DND-41 (cell line): ENCODE results near the gene SPRR4.

Experiments
- ATAC-seq: fragments of 200-7000 bp; cut with Tn5 transposase; 3 replicates; pipeline ENCODE4 v1.9.1; 2021; ENCODE audit warnings: low read depth; ENCODE audit not compliant: insufficient read depth
- DNase-seq: peaks from one replicate; pipeline ENCODE4 v3.0.0-alpha.2; 2020
- H2AFZ ChIP-seq: 2 replicates; pipeline ENCODE4 v1.6.0; 2012; ENCODE audit warnings: low read depth, low read length
- H3K27ac ChIP-seq: 2 replicates; pipeline ENCODE4 v1.5.1; 2012; ENCODE audit warnings: low read length, inconsistent platforms
- H3K27me3 ChIP-seq: fragments of 200-600 bp; sonication (generic); 2 replicates; pipeline ENCODE4 v1.6.0; 2012; ENCODE audit warnings: low read length, mild to moderate bottlenecking, inconsistent platforms; ENCODE audit not compliant: insufficient read depth, poor library complexity
- H3K36me3 ChIP-seq: 2 replicates; pipeline ENCODE4 v1.5.1; 2012; ENCODE audit warnings: low read length, inconsistent platforms; ENCODE audit not compliant: insufficient read depth
- H3K4me1 ChIP-seq: 2 replicates; pipeline ENCODE4 v1.5.1; 2012; ENCODE audit warnings: mild to moderate bottlenecking, low read length; ENCODE audit not compliant: insufficient read depth
- H3K4me2 ChIP-seq: 2 replicates; pipeline ENCODE4 v1.6.0; 2012; ENCODE audit warnings: mild to moderate bottlenecking, moderate library complexity, low read length, inconsistent platforms; ENCODE audit not compliant: insufficient read depth
- H3K4me3 ChIP-seq, 2 experiments: fragments of 200-600 bp in 1 of 2; shearing (Covaris generic) in 1 of 2; 2 replicates each; pipeline ENCODE4 v1.5.1; 2012 to 2016; ENCODE audit warnings: inconsistent platforms in 2 of 2, low read length in 2 of 2, mild to moderate bottlenecking in 2 of 2, low read depth in 1 of 2, moderate library complexity in 1 of 2
- H3K79me2 ChIP-seq: 2 replicates; pipeline ENCODE4 v1.6.0; 2012; ENCODE audit warnings: low read length, inconsistent platforms; ENCODE audit not compliant: insufficient read depth
- H3K9ac ChIP-seq: 2 replicates; pipeline ENCODE4 v1.6.0; 2012; ENCODE audit warnings: low read depth, mild to moderate bottlenecking, inconsistent platforms, low read length, moderate library complexity
- H3K9me3 ChIP-seq: 2 replicates; pipeline ENCODE4 v1.5.1; 2012; ENCODE audit warnings: low read length, moderate library complexity, mild to moderate bottlenecking, inconsistent platforms; ENCODE audit not compliant: insufficient read depth, severe bottlenecking
- H4K20me1 ChIP-seq: 2 replicates; pipeline ENCODE4 v1.6.0; 2012; ENCODE audit warnings: low read length; ENCODE audit not compliant: insufficient read depth
- EZH2 ChIP-seq: IDR thresholded peaks from 3 replicates; pipeline ENCODE4 v1.6.1; 2012; ENCODE audit warnings: borderline replicate concordance, low read depth, mild to moderate bottlenecking, moderate library complexity, low read length, inconsistent platforms; ENCODE audit not compliant: severe bottlenecking
- TF ChIP-seq, protein P1 (sequence below): IDR thresholded peaks from 2 replicates; pipeline ENCODE4 v1.5.1; 2012; ENCODE audit warnings: borderline replicate concordance, low read length, moderate library complexity, mild to moderate bottlenecking; ENCODE audit not compliant: poor library complexity, severe bottlenecking; ENCODE audit errors: extremely low read depth

Gene SPRR4

DNA sequence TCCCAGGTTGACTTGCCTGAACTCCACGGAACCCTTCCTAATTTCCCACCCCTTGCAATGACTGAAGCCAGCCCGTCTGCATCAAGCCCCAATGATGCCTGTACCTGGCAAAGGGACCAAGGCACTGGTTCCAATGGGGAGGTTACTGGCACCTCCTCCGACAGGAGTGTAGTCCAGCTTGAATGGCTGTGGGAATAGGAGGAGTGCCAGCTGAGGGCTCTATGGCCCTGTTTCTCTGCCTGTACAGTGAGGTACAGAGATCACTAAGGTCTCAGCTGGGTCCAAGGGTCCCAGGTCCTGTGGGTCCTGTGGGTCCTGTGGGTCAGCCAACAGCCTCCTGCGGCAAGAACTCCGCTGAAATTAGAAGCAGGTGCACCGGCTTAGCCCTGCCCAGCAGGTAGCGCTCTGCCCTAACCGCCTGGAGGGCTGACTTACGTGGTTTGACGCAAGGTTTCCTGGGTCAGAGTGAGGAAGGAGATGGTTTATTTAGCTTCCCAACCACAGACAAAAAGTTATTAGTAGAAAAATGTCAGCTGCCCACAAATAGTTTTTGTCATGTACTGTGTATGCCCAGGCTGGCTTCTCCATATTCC is 9.9 kb upstream of the SPRR4 start:
- TF ChIP-seq, protein P1, sequence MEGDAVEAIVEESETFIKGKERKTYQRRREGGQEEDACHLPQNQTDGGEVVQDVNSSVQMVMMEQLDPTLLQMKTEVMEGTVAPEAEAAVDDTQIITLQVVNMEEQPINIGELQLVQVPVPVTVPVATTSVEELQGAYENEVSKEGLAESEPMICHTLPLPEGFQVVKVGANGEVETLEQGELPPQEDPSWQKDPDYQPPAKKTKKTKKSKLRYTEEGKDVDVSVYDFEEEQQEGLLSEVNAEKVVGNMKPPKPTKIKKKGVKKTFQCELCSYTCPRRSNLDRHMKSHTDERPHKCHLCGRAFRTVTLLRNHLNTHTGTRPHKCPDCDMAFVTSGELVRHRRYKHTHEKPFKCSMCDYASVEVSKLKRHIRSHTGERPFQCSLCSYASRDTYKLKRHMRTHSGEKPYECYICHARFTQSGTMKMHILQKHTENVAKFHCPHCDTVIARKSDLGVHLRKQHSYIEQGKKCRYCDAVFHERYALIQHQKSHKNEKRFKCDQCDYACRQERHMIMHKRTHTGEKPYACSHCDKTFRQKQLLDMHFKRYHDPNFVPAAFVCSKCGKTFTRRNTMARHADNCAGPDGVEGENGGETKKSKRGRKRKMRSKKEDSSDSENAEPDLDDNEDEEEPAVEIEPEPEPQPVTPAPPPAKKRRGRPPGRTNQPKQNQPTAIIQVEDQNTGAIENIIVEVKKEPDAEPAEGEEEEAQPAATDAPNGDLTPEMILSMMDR = peak; percentile 27
- no peak for TF ChIP-seq EZH2
- H3K27me3 ChIP-seq = no peaks in the 10 kb centered on the region
- H2AFZ ChIP-seq = no peak overlapping the region
- H3K36me3 ChIP-seq = no peaks in the 10 kb centered on the region
- no peak overlapping the region for H3K27ac ChIP-seq
- H3K9ac ChIP-seq = no peak overlapping the region
- H3K4me3 ChIP-seq = no peak overlapping the region
- H3K79me2 ChIP-seq = no peaks in the 10 kb centered on the region
- H4K20me1 ChIP-seq = no peaks in the 10 kb centered on the region
- DNase-seq = no peak
- no peaks in the 10 kb centered on the region for H3K9me3 ChIP-seq
- ATAC-seq = no peak
- H3K4me1 ChIP-seq = no peaks in the 10 kb centered on the region
- H3K4me2 ChIP-seq = no peak overlapping the region

DNA sequence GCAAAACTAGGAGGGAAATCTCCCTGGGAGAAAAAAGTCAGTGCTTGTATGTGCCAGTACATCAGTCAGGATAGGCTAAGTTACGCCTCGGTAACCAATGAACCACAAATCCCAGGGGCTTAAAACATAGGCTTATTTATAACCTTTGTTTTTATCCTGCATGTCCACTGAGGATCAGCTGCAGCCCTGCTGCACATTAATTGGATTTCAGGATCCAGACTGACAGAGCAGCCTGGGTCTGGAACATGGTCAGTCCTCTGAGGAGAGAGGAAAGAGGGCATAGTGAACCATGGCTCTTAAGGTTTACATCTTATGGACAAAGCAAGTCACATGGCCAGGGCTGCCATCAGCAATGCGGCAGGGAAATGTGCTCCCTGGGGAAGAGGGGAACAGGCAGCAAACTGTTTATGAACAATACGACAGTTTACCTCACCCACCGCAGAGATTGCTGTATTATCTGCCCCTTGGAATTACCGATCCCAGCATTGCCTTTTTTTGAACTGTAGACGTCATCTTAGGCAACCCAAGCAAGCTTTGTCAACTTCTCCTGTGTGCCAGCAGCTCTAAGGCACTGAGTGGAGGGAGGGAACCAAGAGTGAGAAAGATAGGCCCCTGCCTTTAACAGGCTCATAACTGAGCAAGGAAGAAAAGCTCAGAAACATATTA is 9.1 kb upstream of the SPRR4 start:
- H3K79me2 ChIP-seq = no peaks in the 10 kb centered on the region
- no peak overlapping the region for H3K4me3 ChIP-seq
- H3K36me3 ChIP-seq = no peaks in the 10 kb centered on the region
- ATAC-seq = no peak
- peaks cover 4% of the 10 kb centered on the region for H3K27me3 ChIP-seq
- H2AFZ ChIP-seq = no peak overlapping the region
- H3K4me2 ChIP-seq = no peak overlapping the region
- no peaks in the 10 kb centered on the region for H3K9me3 ChIP-seq
- H3K27ac ChIP-seq = no peak overlapping the region
- no peak overlapping the region for H3K9ac ChIP-seq
- H4K20me1 ChIP-seq = no peaks in the 10 kb centered on the region
- H3K4me1 ChIP-seq = no peaks in the 10 kb centered on the region
- no peak for DNase-seq
- TF ChIP-seq EZH2 = no peak
- TF ChIP-seq, protein P1 = no peak

DNA sequence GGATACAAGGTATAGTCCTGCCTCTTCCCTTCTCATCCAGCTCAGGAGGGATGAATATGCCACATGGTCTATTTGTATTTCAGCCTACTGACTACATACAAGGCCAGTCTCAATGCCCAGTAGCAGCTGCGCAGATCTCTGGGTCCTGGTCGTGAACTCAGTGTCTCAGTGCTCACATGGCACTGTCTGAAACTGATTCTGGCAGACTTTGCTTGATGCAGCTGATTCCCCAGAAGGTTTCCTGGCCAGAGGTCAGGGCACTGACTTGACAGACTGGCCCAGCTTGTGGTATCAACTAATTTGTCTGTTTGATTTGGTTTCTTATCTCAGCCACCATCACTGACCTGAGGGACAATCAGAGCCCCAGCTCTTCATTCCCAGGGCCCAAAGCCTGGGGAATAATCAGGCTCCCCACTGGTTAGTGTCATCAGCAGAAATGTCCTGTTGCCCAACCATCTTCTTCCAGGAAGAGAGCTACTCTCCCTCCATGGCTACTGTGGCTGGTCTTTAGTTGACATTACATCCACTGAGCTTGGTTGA is 7.5 kb upstream of the SPRR4 start:
- no peaks in the 10 kb centered on the region for H3K4me1 ChIP-seq
- no peak overlapping the region for H3K4me3 ChIP-seq
- H3K36me3 ChIP-seq = no peaks in the 10 kb centered on the region
- H3K4me2 ChIP-seq = no peak overlapping the region
- H3K79me2 ChIP-seq = no peaks in the 10 kb centered on the region
- DNase-seq (no peak), ATAC-seq (no peak)
- H2AFZ ChIP-seq = no peak overlapping the region
- no peak overlapping the region for H3K27ac ChIP-seq
- TF ChIP-seq, protein P1 = no peak
- TF ChIP-seq EZH2 = no peak
- no peaks in the 10 kb centered on the region for H3K9me3 ChIP-seq
- H3K9ac ChIP-seq = no peak overlapping the region
- no peaks in the 10 kb centered on the region for H4K20me1 ChIP-seq
- peaks cover 4% of the 10 kb centered on the region for H3K27me3 ChIP-seq
